Transverse colon (tissue), 4 donors: ENCODE data around the gene EML1. TPM values are rescaled to one million over a fixed set of nuclear protein-coding genes. Genes with fewer than 3 reads are reported as not detected.

Experiments
- DNase-seq: peaks from one replicate; pipeline ENCODE4 v3.0.0-alpha.2; 2019
- H3K27ac ChIP-seq, 4 donors: fragments of 200-600 bp; sonication (generic); 2 replicates each; pipeline ENCODE4 v1.5.1; 2016 to 2018; ENCODE audit warnings: inconsistent platforms in 4 of 4
- H3K27me3 ChIP-seq: fragments of 200-600 bp; sonication (generic); 2 replicates; pipeline ENCODE4 v1.5.1; 2017; ENCODE audit warnings: inconsistent platforms
- H3K36me3 ChIP-seq, 4 donors: fragments of 200-600 bp; sonication (generic); 2 replicates each; pipeline ENCODE4 v1.5.1; 2017 to 2019; ENCODE audit warnings: inconsistent platforms in 4 of 4
- H3K4me1 ChIP-seq, 4 donors: fragments of 200-600 bp; sonication (generic); 2 replicates each; pipeline ENCODE4 v1.5.1; 2017 to 2020; ENCODE audit warnings: inconsistent platforms in 4 of 4
- H3K4me3 ChIP-seq, 4 donors: fragments of 200-600 bp; sonication (generic); 1 replicate in 1 of 4; 2 replicates in 3 of 4; pipeline versions ENCODE4 v1.5.1 to v1.6.1; 2017 to 2019; ENCODE audit warnings: inconsistent platforms in 4 of 4
- H3K9me3 ChIP-seq, 2 donors: fragments of 200-600 bp; sonication (generic); 2 replicates each; pipeline ENCODE4 v1.5.1; 2017 to 2019; ENCODE audit warnings: inconsistent platforms in 2 of 2
- CTCF ChIP-seq, 5 experiments: fragments of 200-600 bp in 3 of 5; fragments of 450-650 bp in 2 of 5; sonication (generic) in 3 of 5; IDR thresholded peaks; 1 replicate in 2 of 5; 2 replicates in 3 of 5; pipeline ENCODE4 v1.5.1; 2016 to 2017; ENCODE audit warnings: antibody characterized with exemption in 5 of 5, inconsistent platforms in 3 of 5, mild to moderate bottlenecking in 2 of 5, moderate library complexity in 1 of 5
- EP300 ChIP-seq: sonication (generic); formaldehyde crosslinking; IDR thresholded peaks from one replicate; pipeline ENCODE4 v1.6.1; 2017; ENCODE audit warnings: antibody characterized with exemption, low read depth
- POLR2A ChIP-seq: fragments of 450-650 bp; IDR thresholded peaks from one replicate; pipeline ENCODE4 v1.6.1; 2016; ENCODE audit warnings: antibody characterized with exemption, mild to moderate bottlenecking, moderate library complexity
- POLR2AphosphoS5 ChIP-seq, 3 donors: sonication (generic); formaldehyde crosslinking; IDR thresholded peaks; one replicate each; pipeline ENCODE4 v1.6.1; 2016; ENCODE audit warnings: antibody characterized with exemption in 3 of 3
- whole genome bisulfite sequencing, 2 donors: methylation state at CpG; one replicate each; pipeline ENCODE4 v1.1.5; 2018; ENCODE audit warnings: low coverage in 1 of 2; 5-methylcytosine and 5-hydroxymethylcytosine counted together
- in situ Hi-C, 4 donors: fragments of 200-750 bp; cut with MboI; loops; one replicate each; pipeline versions ENCODE4 v1.15.0 to v1.15.1; 2017; ENCODE audit warnings: low sequenced_read_pairs in 3 of 4, low pct_ligation_motif_present in 1 of 4, low pct_unique_long_range_greater_than_20kb in 1 of 4
- intact Hi-C: fragments of 100-400 bp; cut with DNase I; formaldehyde crosslinking; loops from one replicate; pipeline ENCODE4 v1.15.1; 2023; ENCODE audit warnings: low total_unique reads
- total RNA-seq, 4 donors: library from RNA; depleted of rRNA; stranded (reverse); fragments of >200 nt; gene quantifications; one replicate each; pipeline ENCODE4 v1.1.0, GENCODE V29; 2016

Gene EML1
- total RNA-seq, 4 donors from 2014 or later: 16.8 to 59.5 (median 21.9) TPM

GRCh38 chr14:99786511-99786989, 6.7 kb upstream of the EML1 start:
- no peaks in the 10 kb centered on the region for H3K36me3 ChIP-seq
- TF ChIP-seq POLR2A: no peak
- TF ChIP-seq POLR2AphosphoS5 (IDR thresholded peaks at IDR 0.05): peak; percentile 67 to 92 (median 75)
- peak; percentile 51 for TF ChIP-seq EP300
- WGBS, 2 donors: 29 to 61% methylated on average over 1 to 8 of the region's 8 CpGs
- H3K27ac ChIP-seq: peak overlapping the region; percentile 7 to 91 (median 86)
- no peaks in the 10 kb centered on the region for H3K9me3 ChIP-seq
- in situ Hi-C loops (no loop called here), intact Hi-C loops (loop anchor here (5.0 kb wide), 1 partner anchor 34 kb away; no protein-coding TSS in a partner anchor)
- no peak overlapping the region for H3K4me3 ChIP-seq
- H3K27me3 ChIP-seq: peaks cover 10% of the 10 kb centered on the region
- H3K4me1 ChIP-seq: peaks cover 0 to 6% (median under 1%) of the 10 kb centered on the region in 4 donors
- DNase-seq: no peak

- 88 to 100% methylated on average over 3 to 6 of the region's 6 CpGs for WGBS, 2 donors
- Histone ChIP-seq H3K4me1 (peaks cover 0 to 17% (median 11%) of the 10 kb centered on the region in 4 donors), H3K36me3 (no peaks in the 10 kb centered on the region), H3K27ac (peak overlapping the region; percentile 0 to 91 (median 86)), H3K27me3 (peaks cover 24% of the 10 kb centered on the region), H3K9me3 (no peaks in the 10 kb centered on the region), H3K4me3 (no peak overlapping the region)
- DNase-seq: no peak
- intact Hi-C loops (loop anchor here (5.0 kb wide), 1 partner anchor 36 kb away; no protein-coding TSS in a partner anchor), in situ Hi-C loops (no loop called here)
- TF ChIP-seq EP300 (no peak), CTCF (IDR thresholded peaks at IDR 0.05) (no peak), POLR2A (no peak), POLR2AphosphoS5 (IDR thresholded peaks at IDR 0.05) (no peak)
These were observed 4.5 kb upstream of the EML1 start for GRCh38 chr14:99788713-99789112.

GRCh38 chr14:99789581-99789980, 3.6 kb upstream of the EML1 start:
- in situ Hi-C loops: no loop called here
- H3K36me3 ChIP-seq: no peaks in the 10 kb centered on the region
- intact Hi-C loops: loop anchor here (5.0 kb wide), 1 partner anchor 37 kb away; no protein-coding TSS in a partner anchor
- TF ChIP-seq POLR2AphosphoS5 (IDR thresholded peaks at IDR 0.05): no peak
- no peak for TF ChIP-seq POLR2A
- no peak for TF ChIP-seq CTCF (IDR thresholded peaks at IDR 0.05)
- TF ChIP-seq EP300: no peak
- peaks cover 33% of the 10 kb centered on the region for H3K27me3 ChIP-seq
- peaks cover 0 to 26% (median 16%) of the 10 kb centered on the region in 4 donors for H3K4me1 ChIP-seq
- H3K9me3 ChIP-seq: no peaks in the 10 kb centered on the region
- no peak for DNase-seq
- no peak overlapping the region for H3K4me3 ChIP-seq
- WGBS, 2 donors: 16 to 21% methylated on average over 2 of the region's 2 CpGs
- peak overlapping the region in 3 of 4 donors; percentile 85 to 91 (median 86) for H3K27ac ChIP-seq

- no peak for DNase-seq
- WGBS, 2 donors: 59 to 75% methylated on average over 6 to 7 of the region's 7 CpGs
- H3K9me3 ChIP-seq: no peaks in the 10 kb centered on the region
- peaks cover 0 to 30% (median 18%) of the 10 kb centered on the region in 4 donors for H3K4me1 ChIP-seq
- H3K27ac ChIP-seq: peak overlapping the region; percentile 82 to 91 (median 86)
- peaks cover 41% of the 10 kb centered on the region for H3K27me3 ChIP-seq
- no peak for TF ChIP-seq POLR2AphosphoS5 (IDR thresholded peaks at IDR 0.05)
- TF ChIP-seq POLR2A: no peak
- TF ChIP-seq CTCF (IDR thresholded peaks at IDR 0.05): no peak
- TF ChIP-seq EP300: no peak
- no peaks in the 10 kb centered on the region for H3K36me3 ChIP-seq
- in situ Hi-C loops: no loop called here
- H3K4me3 ChIP-seq: no peak overlapping the region
- intact Hi-C loops: loop anchor here (5.0 kb wide), 1 partner anchor 53 kb away; no protein-coding TSS in a partner anchor
These were observed 2.8 kb upstream of the EML1 start for GRCh38 chr14:99790201-99790977.
